IPS-15b (cell line): ENCODE data around the gene ZC3H18.

ENCODE experiments used
- H3K27me3 ChIP-seq: one replicate; pipeline ENCODE4 v1.6.1; 2013; ENCODE audit warnings: low read length; ENCODE audit not compliant: control insufficient read depth, insufficient read depth
- H3K36me3 ChIP-seq: one replicate; pipeline ENCODE4 v1.6.1; 2013; ENCODE audit warnings: low read length; ENCODE audit not compliant: control insufficient read depth, insufficient read depth
- H3K4me1 ChIP-seq: one replicate; pipeline ENCODE4 v1.6.1; 2013; ENCODE audit warnings: mild to moderate bottlenecking, low read length; ENCODE audit not compliant: control insufficient read depth, insufficient read depth
- H3K4me3 ChIP-seq: one replicate; pipeline ENCODE4 v1.5.1; 2013; ENCODE audit warnings: low read depth, low read length
- H3K9ac ChIP-seq: one replicate; pipeline ENCODE4 v1.6.1; 2013; ENCODE audit warnings: low read depth, mild to moderate bottlenecking, low read length
- H3K9me3 ChIP-seq: one replicate; pipeline ENCODE4 v1.6.1; 2013; ENCODE audit warnings: mild to moderate bottlenecking, low read length; ENCODE audit not compliant: control insufficient read depth, insufficient read depth

The ZC3H18 gene

GRCh38 chr16:88614818-88615580 is 44.8 kb downstream of the ZC3H18 start:
- peaks cover 4% of the 10 kb centered on the region for H3K4me1 ChIP-seq
- H3K9ac ChIP-seq, result no peak overlapping the region
- H3K27me3 ChIP-seq, result no peaks in the 10 kb centered on the region
- no peaks in the 10 kb centered on the region for H3K9me3 ChIP-seq
- no peak overlapping the region for H3K4me3 ChIP-seq
- H3K36me3 ChIP-seq, result peaks cover 19% of the 10 kb centered on the region

- H3K36me3 ChIP-seq, result peaks cover 19% of the 10 kb centered on the region
- H3K4me3 ChIP-seq, result no peak overlapping the region
- no peaks in the 10 kb centered on the region for H3K27me3 ChIP-seq
- no peak overlapping the region for H3K9ac ChIP-seq
- no peaks in the 10 kb centered on the region for H3K9me3 ChIP-seq
- no peaks in the 10 kb centered on the region for H3K4me1 ChIP-seq
These were observed 46.1 kb downstream of the ZC3H18 start for GRCh38 chr16:88616320-88616719.

GRCh38 chr16:88616736-88617135 is 46.5 kb downstream of the ZC3H18 start:
- no peaks in the 10 kb centered on the region for H3K9me3 ChIP-seq
- no peak overlapping the region for H3K9ac ChIP-seq
- peaks cover 18% of the 10 kb centered on the region for H3K36me3 ChIP-seq
- H3K27me3 ChIP-seq, result no peaks in the 10 kb centered on the region
- no peak overlapping the region for H3K4me3 ChIP-seq
- no peaks in the 10 kb centered on the region for H3K4me1 ChIP-seq

- H3K36me3 ChIP-seq, result peaks cover 21% of the 10 kb centered on the region
- no peak overlapping the region for H3K9ac ChIP-seq
- no peak overlapping the region for H3K4me3 ChIP-seq
- no peaks in the 10 kb centered on the region for H3K9me3 ChIP-seq
- no peaks in the 10 kb centered on the region for H3K4me1 ChIP-seq
- H3K27me3 ChIP-seq, result no peaks in the 10 kb centered on the region
These were observed 47.2 kb downstream of the ZC3H18 start for GRCh38 chr16:88617268-88618031.

- H3K36me3 ChIP-seq, result peaks cover 30% of the 10 kb centered on the region
- H3K9me3 ChIP-seq, result no peaks in the 10 kb centered on the region
- no peaks in the 10 kb centered on the region for H3K27me3 ChIP-seq
- no peak overlapping the region for H3K9ac ChIP-seq
- no peak overlapping the region for H3K4me3 ChIP-seq
- H3K4me1 ChIP-seq, result no peaks in the 10 kb centered on the region
These were observed 48.2 kb downstream of the ZC3H18 start for GRCh38 chr16:88618182-88618955.

GRCh38 chr16:88618956-88619667 is 48.9 kb downstream of the ZC3H18 start:
- Histone ChIP-seq H3K9ac (no peak overlapping the region), H3K4me1 (no peaks in the 10 kb centered on the region), H3K4me3 (no peak overlapping the region), H3K36me3 (peaks cover 35% of the 10 kb centered on the region), H3K9me3 (no peaks in the 10 kb centered on the region), H3K27me3 (no peaks in the 10 kb centered on the region)

- H3K36me3 ChIP-seq, result peaks cover 38% of the 10 kb centered on the region
- no peaks in the 10 kb centered on the region for H3K4me1 ChIP-seq
- H3K4me3 ChIP-seq, result no peak overlapping the region
- H3K27me3 ChIP-seq, result no peaks in the 10 kb centered on the region
- no peaks in the 10 kb centered on the region for H3K9me3 ChIP-seq
- H3K9ac ChIP-seq, result no peak overlapping the region
These were observed 49.9 kb downstream of the ZC3H18 start for GRCh38 chr16:88619859-88620815.

- H3K9ac ChIP-seq, result no peak overlapping the region
- H3K36me3 ChIP-seq, result peaks cover 41% of the 10 kb centered on the region
- no peak overlapping the region for H3K4me3 ChIP-seq
- H3K4me1 ChIP-seq, result no peaks in the 10 kb centered on the region
- no peaks in the 10 kb centered on the region for H3K9me3 ChIP-seq
- H3K27me3 ChIP-seq, result no peaks in the 10 kb centered on the region
These were observed 51.9 kb downstream of the ZC3H18 start for GRCh38 chr16:88622125-88622524.

- peaks cover 48% of the 10 kb centered on the region for H3K36me3 ChIP-seq
- H3K9ac ChIP-seq, result no peak overlapping the region
- H3K9me3 ChIP-seq, result no peaks in the 10 kb centered on the region
- H3K4me3 ChIP-seq, result no peak overlapping the region
- H3K27me3 ChIP-seq, result no peaks in the 10 kb centered on the region
- no peaks in the 10 kb centered on the region for H3K4me1 ChIP-seq
These were observed 52.7 kb downstream of the ZC3H18 start for GRCh38 chr16:88622866-88623265.

- no peaks in the 10 kb centered on the region for H3K4me1 ChIP-seq
- peaks cover 48% of the 10 kb centered on the region for H3K36me3 ChIP-seq
- H3K27me3 ChIP-seq, result no peaks in the 10 kb centered on the region
- H3K4me3 ChIP-seq, result no peak overlapping the region
- no peak overlapping the region for H3K9ac ChIP-seq
- no peaks in the 10 kb centered on the region for H3K9me3 ChIP-seq
These were observed 53.7 kb downstream of the ZC3H18 start for GRCh38 chr16:88623858-88624257.
